Fibroblast of lung (primary cell): Measurements from ENCODE around the gene GTF2A1L. TPM values are rescaled to one million over a fixed set of nuclear protein-coding genes. Genes with fewer than 3 reads are reported as not detected.

Experiments
- DNase-seq, 2 donors: peaks; one replicate each; pipeline versions ENCODE4 v3.0.0 to v3.0.0-alpha.2; 2010; ENCODE audit warnings: low read depth in 2 of 2
- H2AFZ ChIP-seq: 2 replicates; pipeline ENCODE4 v1.5.1; 2012; ENCODE audit warnings: low read length, control low read depth, inconsistent platforms
- H3K27ac ChIP-seq: 2 replicates; pipeline ENCODE4 v1.5.1; 2011; ENCODE audit warnings: low read length, control low read depth; ENCODE audit not compliant: insufficient read depth
- H3K27me3 ChIP-seq: 2 replicates; pipeline ENCODE4 v1.5.1; 2011; ENCODE audit warnings: mild to moderate bottlenecking, low read length; ENCODE audit not compliant: control insufficient read depth, insufficient read depth
- H3K36me3 ChIP-seq: 2 replicates; pipeline ENCODE4 v1.5.1; 2011; ENCODE audit warnings: low read length; ENCODE audit not compliant: control insufficient read depth, insufficient read depth
- H3K4me1 ChIP-seq: 2 replicates; pipeline ENCODE4 v1.5.1; 2011; ENCODE audit warnings: low read length; ENCODE audit not compliant: control insufficient read depth, insufficient read depth; ENCODE audit errors: extremely low read depth
- H3K4me2 ChIP-seq: 2 replicates; pipeline ENCODE4 v1.5.1; 2011; ENCODE audit warnings: low read length, control low read depth; ENCODE audit not compliant: insufficient read depth; ENCODE audit errors: extremely low read depth
- H3K4me3 ChIP-seq, 4 experiments: fragments of 200-600 bp in 1 of 4; sonication (generic) in 1 of 4; replicated peaks in 1 of 4; 2 replicates each; pipeline ENCODE4 v1.5.1; 2011 to 2016; ENCODE audit warnings: low read length in 4 of 4, low read depth in 3 of 4, mild to moderate bottlenecking in 3 of 4, control low read depth in 2 of 4, inconsistent platforms in 1 of 4, mixed read lengths in 1 of 4; ENCODE audit not compliant: insufficient read depth in 1 of 4; ENCODE audit errors: control extremely low read depth in 1 of 4
- H3K79me2 ChIP-seq: 2 replicates; pipeline ENCODE4 v1.5.1; 2012; ENCODE audit warnings: mild to moderate bottlenecking, low read length, inconsistent platforms; ENCODE audit not compliant: control insufficient read depth, insufficient read depth
- H3K9ac ChIP-seq: 2 replicates; pipeline ENCODE4 v1.5.1; 2011; ENCODE audit warnings: mild to moderate bottlenecking, low read length, control low read depth; ENCODE audit not compliant: insufficient read depth
- H3K9me3 ChIP-seq: 2 replicates; pipeline ENCODE4 v1.5.1; 2012; ENCODE audit warnings: low read depth, low read length; ENCODE audit not compliant: control insufficient read depth, insufficient read depth
- H4K20me1 ChIP-seq: 2 replicates; pipeline ENCODE4 v1.5.1; 2011; ENCODE audit warnings: low read length; ENCODE audit not compliant: control insufficient read depth, insufficient read depth; ENCODE audit errors: extremely low read depth
- CTCF ChIP-seq, 2 donors: IDR thresholded peaks in 1 of 2; conservative IDR thresholded peaks in 1 of 2; 1 replicate in 1 of 2; 2 replicates in 1 of 2; pipeline ENCODE4 v1.5.1; 2011 to 2012; ENCODE audit warnings: low read length in 2 of 2, control low read depth in 1 of 2, inconsistent platforms in 1 of 2, low read depth in 1 of 2, mild to moderate bottlenecking in 1 of 2
- EZH2 ChIP-seq: IDR thresholded peaks from 2 replicates; pipeline ENCODE4 v1.5.1; 2012; ENCODE audit warnings: low read length, control low read depth, mild to moderate bottlenecking; ENCODE audit errors: missing control alignments
- polyA plus RNA-seq, 2 donors: library from polyadenylated mRNA; depleted of rRNA in 1 of 2; stranded (reverse) in 1 of 2; unstranded in 1 of 2; fragments of >200 nt; gene quantifications; 2 replicates each; pipeline ENCODE4 v1.2.1, GENCODE V29; 2011 to 2012; ENCODE audit warnings: missing spikeins in 1 of 2
- total RNA-seq: library from RNA; depleted of rRNA; stranded (reverse); fragments of >200 nt; gene quantifications from 2 replicates; pipeline ENCODE4 v1.2.1, GENCODE V29; 2014

The GTF2A1L gene
- total and polyA plus RNA-seq, 2 donors (not counting 1 experiment from before 2014, with no cell fraction given): 0.26 to 3.5 TPM

GRCh38 chr2:48712151-48712550 lies 94.5 kb downstream of the GTF2A1L start:
- no peak overlapping the region for H3K4me2 ChIP-seq
- no peak overlapping the region for H3K27ac ChIP-seq
- H3K36me3 ChIP-seq: no peaks in the 10 kb centered on the region
- no peaks in the 10 kb centered on the region for H3K79me2 ChIP-seq
- H3K4me1 ChIP-seq: peaks cover 11% of the 10 kb centered on the region
- H3K4me3 ChIP-seq: no peak overlapping the region
- no peak overlapping the region for H3K9ac ChIP-seq
- TF ChIP-seq EZH2: no peak
- no peak for TF ChIP-seq CTCF (conservative IDR thresholded peaks at IDR 0.05 in 1 of 2, IDR thresholded peaks at IDR 0.05 in 1 of 2; ENCODE audit: low read depth in 1 of 2, low read length in 2 of 2)
- DNase-seq: no peak
- no peaks in the 10 kb centered on the region for H3K9me3 ChIP-seq
- H3K27me3 ChIP-seq: no peaks in the 10 kb centered on the region
- H4K20me1 ChIP-seq: no peaks in the 10 kb centered on the region
- no peak overlapping the region for H2AFZ ChIP-seq

GRCh38 chr2:48713647-48714046 lies 96.0 kb downstream of the GTF2A1L start:
- Histone ChIP-seq H3K9ac (no peak overlapping the region), H3K4me2 (no peak overlapping the region), H3K79me2 (no peaks in the 10 kb centered on the region), H3K9me3 (no peaks in the 10 kb centered on the region), H3K36me3 (no peaks in the 10 kb centered on the region), H2AFZ (no peak overlapping the region), H3K4me1 (peaks cover 11% of the 10 kb centered on the region), H3K27me3 (no peaks in the 10 kb centered on the region), H3K4me3 (no peak overlapping the region), H4K20me1 (no peaks in the 10 kb centered on the region), H3K27ac (no peak overlapping the region)
- TF ChIP-seq EZH2 (no peak), CTCF (conservative IDR thresholded peaks at IDR 0.05 in 1 of 2, IDR thresholded peaks at IDR 0.05 in 1 of 2; ENCODE audit: low read depth in 1 of 2, low read length in 2 of 2) (no peak)
- DNase-seq: peak in 1 of 2 donors; percentile 34

GRCh38 chr2:48714245-48714644 lies 96.6 kb downstream of the GTF2A1L start:
- no peak for TF ChIP-seq CTCF (conservative IDR thresholded peaks at IDR 0.05 in 1 of 2, IDR thresholded peaks at IDR 0.05 in 1 of 2; ENCODE audit: low read depth in 1 of 2, low read length in 2 of 2)
- TF ChIP-seq EZH2: no peak
- H3K9me3 ChIP-seq: no peaks in the 10 kb centered on the region
- no peak overlapping the region for H2AFZ ChIP-seq
- peak; percentile 67 to 76 for DNase-seq
- no peaks in the 10 kb centered on the region for H4K20me1 ChIP-seq
- H3K4me3 ChIP-seq: no peak overlapping the region
- H3K27me3 ChIP-seq: no peaks in the 10 kb centered on the region
- peaks cover 11% of the 10 kb centered on the region for H3K4me1 ChIP-seq
- H3K27ac ChIP-seq: peak overlapping the region; percentile 22
- H3K36me3 ChIP-seq: no peaks in the 10 kb centered on the region
- H3K79me2 ChIP-seq: no peaks in the 10 kb centered on the region
- H3K4me2 ChIP-seq: no peak overlapping the region
- no peak overlapping the region for H3K9ac ChIP-seq
